Suprapubic skin (tissue), 4 donors: ENCODE measurements around the gene PITX2.

Experiments
- CTCF ChIP-seq, 2 donors: fragments of 200-600 bp in 1 of 2; fragments of 450-650 bp in 1 of 2; sonication (generic) in 1 of 2; IDR thresholded peaks; one replicate each; pipeline ENCODE4 v1.5.1; 2016 to 2019; ENCODE audit warnings: antibody characterized with exemption in 2 of 2, mild to moderate bottlenecking in 1 of 2, moderate library complexity in 1 of 2
- POLR2A ChIP-seq, 2 donors: fragments of 450-650 bp; IDR thresholded peaks; one replicate each; pipeline ENCODE4 v1.6.1; 2017; ENCODE audit warnings: antibody characterized with exemption in 2 of 2, mild to moderate bottlenecking in 2 of 2, moderate library complexity in 2 of 2
- POLR2AphosphoS5 ChIP-seq, 3 donors: sonication (generic); formaldehyde crosslinking; IDR thresholded peaks; one replicate each; pipeline ENCODE4 v1.6.1; 2017; ENCODE audit warnings: antibody characterized with exemption in 3 of 3

- TF ChIP-seq CTCF (IDR thresholded peaks at IDR 0.05) (no peak), POLR2A (IDR thresholded peaks at IDR 0.05) (no peak), POLR2AphosphoS5 (IDR thresholded peaks at IDR 0.05) (no peak)
Observed at GRCh38 chr4:110611968-110612447, 10.9 kb downstream of the PITX2 start.
